ENCODE data around the gene GRIK2. TPM values are rescaled to one million over a fixed set of nuclear protein-coding genes. Genes with fewer than 3 reads are reported as not detected.

The GRIK2 gene
- total and polyA plus RNA-seq, 2 donors (not counting 3 experiments of a cell fraction or from before 2014, with no cell fraction given) = not detected

GRCh38 chr6:101478891-101479290 is 85.4 kb downstream of the GRIK2 start:
- Histone ChIP-seq H4K20me1 (replicated peaks; ENCODE audit: control insufficient read depth, extremely low read depth, insufficient read depth, low read length) (no peaks in the 10 kb centered on the region), H3K4me3 (replicated peaks in 1 of 3; ENCODE audit: insufficient read depth in 1 of 3, low read depth in 1 of 3, low read length in 3 of 3) (no peak overlapping the region), H3K36me3 (ENCODE audit: control insufficient read depth in 2 of 2, extremely low read depth in 1 of 2, insufficient read depth in 2 of 2, low read length in 2 of 2) (no peaks in the 10 kb centered on the region), H3K9me3 (replicated peaks; ENCODE audit: control insufficient read depth, insufficient read depth, low read length) (no peaks in the 10 kb centered on the region), H3K9me1 (replicated peaks; ENCODE audit: control insufficient read depth, extremely low read depth, insufficient read depth, low read length) (no peaks in the 10 kb centered on the region), H3K79me2 (ENCODE audit: control insufficient read depth, insufficient read depth, low read length) (no peaks in the 10 kb centered on the region), H3K4me2 (ENCODE audit: insufficient read depth, low read length) (no peak overlapping the region), H3K27ac (ENCODE audit: insufficient read depth, low read depth, low read length) (no peak overlapping the region), H2AFZ (ENCODE audit: low read depth, low read length) (no peak overlapping the region), H3K9ac (replicated peaks; ENCODE audit: extremely low read depth, insufficient read depth, low read length) (no peak overlapping the region), H3K27me3 (ENCODE audit: control insufficient read depth in 2 of 2, insufficient read depth in 2 of 2, low read length in 2 of 2) (no peaks in the 10 kb centered on the region), H3K4me1 (ENCODE audit: control insufficient read depth, extremely low read depth, insufficient read depth, low read length) (no peaks in the 10 kb centered on the region)
- FAIRE-seq = no peak
- dilution Hi-C loops (cut with MboI; ENCODE audit: extremely low pct_ligation_motif_present, low sequenced_read_pairs) = no loop called here
- CTCF ChIA-PET = no interaction called here
- POLR2A ChIA-PET = no interaction called here
- no peak for DNase-seq (ENCODE audit: low read depth, low spot score)
- intact Hi-C loops (cut with micrococcal nuclease) = no loop called here
- TF ChIP-seq GATA2 (IDR thresholded peaks at IDR 0.05; ENCODE audit: insufficient read depth, insufficient read length, low read depth, low read length) = no peak
- TF ChIP-seq, protein P1, sequence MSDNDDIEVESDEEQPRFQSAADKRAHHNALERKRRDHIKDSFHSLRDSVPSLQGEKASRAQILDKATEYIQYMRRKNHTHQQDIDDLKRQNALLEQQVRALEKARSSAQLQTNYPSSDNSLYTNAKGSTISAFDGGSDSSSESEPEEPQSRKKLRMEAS (IDR thresholded peaks at IDR 0.05; ENCODE audit: insufficient read depth, insufficient read length) = no peak
- TF ChIP-seq POLR2AphosphoS5 (IDR thresholded peaks at IDR 0.05; ENCODE audit: insufficient read depth, low read depth, low read length) = no peak
- no peak for TF ChIP-seq MYC (IDR thresholded peaks at IDR 0.05; ENCODE audit: low read depth, low read length)
- no peak for TF ChIP-seq CTCF (IDR thresholded peaks at IDR 0.05; ENCODE audit: extremely low read depth in 1 of 2, insufficient read depth in 1 of 2, low read depth in 1 of 2, low read length in 2 of 2)
- no peak for TF ChIP-seq POLR2A (IDR thresholded peaks at IDR 0.05; ENCODE audit: low read depth, low read length)
- no peak for TF ChIP-seq FOS (IDR thresholded peaks at IDR 0.05; ENCODE audit: borderline replicate concordance, insufficient read depth, low read length)
- TF ChIP-seq JUN (IDR thresholded peaks at IDR 0.05; ENCODE audit: borderline replicate concordance, insufficient read depth, insufficient read length, low read depth) = no peak
- no peak for TF ChIP-seq EZH2 (IDR thresholded peaks at IDR 0.05; ENCODE audit: borderline replicate concordance, low read depth, low read length, severe bottlenecking)
- no TSS peak for BruUV-seq (replicated peaks)

All from endothelial cell of umbilical vein (primary cell).